Uterus (tissue), 2 donors: ENCODE results near the gene METTL3.

Experiments used
- POLR2A ChIP-seq, 2 donors: fragments of 450-650 bp; IDR thresholded peaks; one replicate each; pipeline ENCODE4 v1.6.1; 2016; ENCODE audit warnings: antibody characterized with exemption in 2 of 2, mild to moderate bottlenecking in 1 of 2, moderate library complexity in 1 of 2
- TF ChIP-seq, protein P1 (sequence below), 4 experiments: fragments of 200-600 bp in 2 of 4; fragments of 450-650 bp in 2 of 4; sonication (generic) in 2 of 4; IDR thresholded peaks; one replicate each; pipeline ENCODE4 v1.5.1; 2016 to 2019; ENCODE audit warnings: antibody characterized with exemption in 4 of 4, mild to moderate bottlenecking in 2 of 4, moderate library complexity in 1 of 4

- TF ChIP-seq, protein P1, sequence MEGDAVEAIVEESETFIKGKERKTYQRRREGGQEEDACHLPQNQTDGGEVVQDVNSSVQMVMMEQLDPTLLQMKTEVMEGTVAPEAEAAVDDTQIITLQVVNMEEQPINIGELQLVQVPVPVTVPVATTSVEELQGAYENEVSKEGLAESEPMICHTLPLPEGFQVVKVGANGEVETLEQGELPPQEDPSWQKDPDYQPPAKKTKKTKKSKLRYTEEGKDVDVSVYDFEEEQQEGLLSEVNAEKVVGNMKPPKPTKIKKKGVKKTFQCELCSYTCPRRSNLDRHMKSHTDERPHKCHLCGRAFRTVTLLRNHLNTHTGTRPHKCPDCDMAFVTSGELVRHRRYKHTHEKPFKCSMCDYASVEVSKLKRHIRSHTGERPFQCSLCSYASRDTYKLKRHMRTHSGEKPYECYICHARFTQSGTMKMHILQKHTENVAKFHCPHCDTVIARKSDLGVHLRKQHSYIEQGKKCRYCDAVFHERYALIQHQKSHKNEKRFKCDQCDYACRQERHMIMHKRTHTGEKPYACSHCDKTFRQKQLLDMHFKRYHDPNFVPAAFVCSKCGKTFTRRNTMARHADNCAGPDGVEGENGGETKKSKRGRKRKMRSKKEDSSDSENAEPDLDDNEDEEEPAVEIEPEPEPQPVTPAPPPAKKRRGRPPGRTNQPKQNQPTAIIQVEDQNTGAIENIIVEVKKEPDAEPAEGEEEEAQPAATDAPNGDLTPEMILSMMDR (IDR thresholded peaks at IDR 0.05), result no peak
- TF ChIP-seq POLR2A (IDR thresholded peaks at IDR 0.05), result no peak
Measured at GRCh38 chr14:21528381-21529348, 17.5 kb upstream of the METTL3 start.
